K562 (cell line): ENCODE data around the gene AGO3. TPM values are rescaled to one million over a fixed set of nuclear protein-coding genes. Genes with fewer than 3 reads are reported as not detected.
A peak's percentile ranks its signal among the peaks of the same experiment; 100 is the strongest.

Experiments used
- CREM ChIP-seq: IDR thresholded peaks from 2 replicates; pipeline ENCODE4 v1.6.1; 2014; ENCODE audit warnings: antibody characterized with exemption, low read depth
- CXXC5 ChIP-seq: fragments of 250-450 bp; sonication (Bioruptor Pico); IDR thresholded peaks from 2 replicates; pipeline ENCODE4 v1.8.0; 2022; ENCODE audit warnings: inconsistent platforms, mild to moderate bottlenecking, moderate library complexity
- FOXP1 ChIP-seq: sonication (generic); formaldehyde crosslinking; IDR thresholded peaks from 2 replicates; pipeline ENCODE4 v1.8.0; 2022; ENCODE audit warnings: mild to moderate bottlenecking, missing genetic modification reagents
- HDGF ChIP-seq: fragments of 450-650 bp; IDR thresholded peaks from 2 replicates; pipeline ENCODE4 v1.6.1; 2016
- KAT7 ChIP-seq: sonication (generic); formaldehyde crosslinking; IDR thresholded peaks from 2 replicates; pipeline ENCODE4 v1.8.0; 2022; ENCODE audit warnings: missing genetic modification reagents, mild to moderate bottlenecking, borderline replicate concordance
- MCM2 ChIP-seq: fragments of 450-650 bp; IDR thresholded peaks from 2 replicates; pipeline ENCODE4 v1.6.1; 2017; ENCODE audit warnings: low read depth, mild to moderate bottlenecking
- MCM3 ChIP-seq: fragments of 450-650 bp; IDR thresholded peaks from 2 replicates; pipeline ENCODE4 v1.6.1; 2016
- MED1 ChIP-seq: sonication (generic); formaldehyde crosslinking; IDR thresholded peaks from 2 replicates; pipeline ENCODE4 v1.8.1; 2023; ENCODE audit warnings: missing genetic modification reagents, borderline replicate concordance
- MNT ChIP-seq, 2 experiments: fragments of 450-650 bp; conservative IDR thresholded peaks; 2 replicates each; pipeline ENCODE4 v1.6.1; 2017; ENCODE audit warnings: mild to moderate bottlenecking in 2 of 2, moderate library complexity in 2 of 2
- MTA1 ChIP-seq: fragments of 450-650 bp; IDR thresholded peaks from 2 replicates; pipeline ENCODE4 v1.6.1; 2017; ENCODE audit warnings: borderline replicate concordance
- NCOA6 ChIP-seq: fragments of 450-650 bp; IDR thresholded peaks from 2 replicates; pipeline ENCODE4 v1.6.1; 2017; ENCODE audit warnings: mild to moderate bottlenecking
- POLR2AphosphoS2 ChIP-seq: IDR thresholded peaks from 2 replicates; pipeline ENCODE4 v1.6.1; 2012; ENCODE audit warnings: low read length, improper control_type of control experiment
- RCOR1 ChIP-seq, 2 experiments: IDR thresholded peaks; 2 replicates each; pipeline ENCODE4 v1.6.1; 2012; ENCODE audit warnings: low read depth in 2 of 2, low read length in 2 of 2, borderline replicate concordance in 1 of 2, improper control_type of control experiment in 1 of 2
- TCF3 ChIP-seq: sonication (generic); formaldehyde crosslinking; IDR thresholded peaks from 2 replicates; pipeline ENCODE4 v1.4.0; 2020; ENCODE audit warnings: mild to moderate bottlenecking, missing genetic modification reagents
- ZBTB7A ChIP-seq: IDR thresholded peaks from 2 replicates; pipeline ENCODE4 v1.6.1; 2011; ENCODE audit warnings: low read depth, mild to moderate bottlenecking, low read length, moderate library complexity, borderline replicate concordance; ENCODE audit not compliant: control insufficient read depth
- ZC3H11A ChIP-seq: IDR thresholded peaks from 2 replicates; pipeline ENCODE4 v1.6.1; 2012; ENCODE audit warnings: low read depth, low read length, improper control_type of control experiment
- ZNF12 ChIP-seq: sonication (generic); formaldehyde crosslinking; IDR thresholded peaks from 2 replicates; pipeline ENCODE4 v1.4.0; 2020; ENCODE audit warnings: mild to moderate bottlenecking, missing genetic modification reagents
- ZNF121 ChIP-seq: sonication (generic); formaldehyde crosslinking; conservative IDR thresholded peaks from 2 replicates; pipeline ENCODE4 v1.8.0; 2022; ENCODE audit warnings: missing genetic modification reagents
- ZNF217 ChIP-seq: sonication (generic); formaldehyde crosslinking; IDR thresholded peaks from 2 replicates; pipeline ENCODE4 v1.8.0; 2022; ENCODE audit warnings: mild to moderate bottlenecking, missing genetic modification reagents
- ZNF76 ChIP-seq: fragments of 250-450 bp; sonication (Bioruptor Pico); IDR thresholded peaks from 2 replicates; pipeline ENCODE4 v1.4.0; 2020; ENCODE audit warnings: mild to moderate bottlenecking, moderate library complexity, borderline replicate concordance
- ZNF766 ChIP-seq: fragments of 200-800 bp; sonication (Bioruptor generic); conservative IDR thresholded peaks from 2 replicates; pipeline ENCODE4 v1.6.1; 2016; ENCODE audit warnings: missing genetic modification characterization, missing compliant biosample characterization
- ZNF780A ChIP-seq: fragments of 250-450 bp; sonication (Bioruptor Pico); IDR thresholded peaks from 2 replicates; pipeline ENCODE4 v1.5.0; 2021; ENCODE audit warnings: mild to moderate bottlenecking
- polyA plus RNA-seq, 8 experiments: library from polyadenylated mRNA; depleted of rRNA in 4 of 8; stranded (reverse) in 5 of 8; unstranded in 3 of 8; fragments of >200 nt; fragmentation: Nextera tagmentation in 2 of 8; fragmentation: Illumina TruSeq in 1 of 8; extraction: Ambion mirVana in 2 of 8; extraction: Trizol in 1 of 8; gene quantifications; 2 replicates each; pipeline versions ENCODE4 v1.2.1 to v1.2.3, GENCODE V29; 2011 to 2014; ENCODE audit warnings: inconsistent platforms in 1 of 8, missing spikeins in 1 of 8
- total RNA-seq, 7 experiments: library from RNA; depleted of rRNA in 6 of 7; stranded (reverse); fragments of >200 nt in 6 of 7; fragmentation: Illumina TruSeq in 2 of 7; extraction: Trizol in 2 of 7; gene quantifications; 2 replicates each; pipeline versions ENCODE4 v1.2.1 to v1.2.3, GENCODE V29; 2011 to 2021; ENCODE audit warnings: low replicate concordance in 1 of 7
- TF ChIP-seq, protein P1 (sequence below): fragments of 250-450 bp; sonication (Bioruptor Pico); IDR thresholded peaks from 2 replicates; pipeline ENCODE4 v1.4.0; 2020; ENCODE audit warnings: mild to moderate bottlenecking, moderate library complexity, borderline replicate concordance
- TF ChIP-seq, protein P2 (sequence below): fragments of 450-650 bp; IDR thresholded peaks from 2 replicates; pipeline ENCODE4 v1.6.1; 2016
- TF ChIP-seq, protein P3 (sequence below): IDR thresholded peaks from 2 replicates; pipeline ENCODE4 v1.6.1; 2011; ENCODE audit not compliant: insufficient read length; ENCODE audit errors: extremely low read depth

AGO3 gene
- total and polyA plus RNA-seq, 9 of the 15 experiments (the other 6 are each of a cell fraction or from before 2014, with no cell fraction given) = 4.5 to 41.5 (median 22.7) TPM

DNA sequence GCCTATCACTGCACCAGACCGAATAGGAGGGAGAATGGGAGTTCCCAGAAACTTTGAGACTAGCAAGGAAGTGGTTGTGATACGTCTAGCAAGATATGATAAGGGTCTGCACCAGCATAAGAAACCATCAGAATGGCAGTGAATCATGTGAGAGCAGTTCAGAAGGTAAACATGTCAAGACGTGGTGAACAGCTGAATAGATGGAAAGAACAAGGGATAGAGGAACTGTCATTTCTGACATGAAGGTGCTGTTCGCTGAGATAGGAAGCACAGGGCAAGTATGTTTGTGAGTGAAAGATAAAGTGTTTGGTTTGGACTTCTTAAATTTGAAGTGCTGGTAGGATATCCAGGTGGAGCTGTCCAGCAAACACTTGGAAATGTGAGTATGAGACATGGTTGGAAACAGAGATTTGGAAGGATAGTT lies 49.0 kb upstream of the AGO3 start (continued):
- TF ChIP-seq MNT (conservative IDR thresholded peaks at IDR 0.05) (peak; percentile 96 to 98), POLR2AphosphoS2 (no peak), NCOA6 (no peak), KAT7 (no peak), HDGF (peak; percentile 54; the same call in 1 of the 2 replicates), ZNF780A (CRISPR knock-in tag) (no peak), ZNF76 (CRISPR knock-in tag) (no peak), CXXC5 (CRISPR knock-in tag) (peak; percentile 85), MCM2 (no peak), ZBTB7A (no peak), ZNF766 (CRISPR knock-in tag) (peak; percentile 99), ZNF121 (no peak), CREM (peak; percentile 79), ZC3H11A (no peak), ZNF217 (CRISPR knock-in tag) (no peak), ZNF12 (no peak; the same call in 1 of the 2 replicates), MTA1 (peak; percentile 86), FOXP1 (no peak), TCF3 (CRISPR knock-in tag) (peak; percentile 94), RCOR1 (IDR thresholded peaks at IDR 0.05; ENCODE audit: borderline replicate concordance in 1 of 2, low read depth in 2 of 2, low read length in 2 of 2) (peak in 1 of 2 experiments; percentile 87; a peak in 2 of 4 replicates), MCM3 (no peak), MED1 (CRISPR knock-in tag) (no peak)
- TF ChIP-seq, protein P1, sequence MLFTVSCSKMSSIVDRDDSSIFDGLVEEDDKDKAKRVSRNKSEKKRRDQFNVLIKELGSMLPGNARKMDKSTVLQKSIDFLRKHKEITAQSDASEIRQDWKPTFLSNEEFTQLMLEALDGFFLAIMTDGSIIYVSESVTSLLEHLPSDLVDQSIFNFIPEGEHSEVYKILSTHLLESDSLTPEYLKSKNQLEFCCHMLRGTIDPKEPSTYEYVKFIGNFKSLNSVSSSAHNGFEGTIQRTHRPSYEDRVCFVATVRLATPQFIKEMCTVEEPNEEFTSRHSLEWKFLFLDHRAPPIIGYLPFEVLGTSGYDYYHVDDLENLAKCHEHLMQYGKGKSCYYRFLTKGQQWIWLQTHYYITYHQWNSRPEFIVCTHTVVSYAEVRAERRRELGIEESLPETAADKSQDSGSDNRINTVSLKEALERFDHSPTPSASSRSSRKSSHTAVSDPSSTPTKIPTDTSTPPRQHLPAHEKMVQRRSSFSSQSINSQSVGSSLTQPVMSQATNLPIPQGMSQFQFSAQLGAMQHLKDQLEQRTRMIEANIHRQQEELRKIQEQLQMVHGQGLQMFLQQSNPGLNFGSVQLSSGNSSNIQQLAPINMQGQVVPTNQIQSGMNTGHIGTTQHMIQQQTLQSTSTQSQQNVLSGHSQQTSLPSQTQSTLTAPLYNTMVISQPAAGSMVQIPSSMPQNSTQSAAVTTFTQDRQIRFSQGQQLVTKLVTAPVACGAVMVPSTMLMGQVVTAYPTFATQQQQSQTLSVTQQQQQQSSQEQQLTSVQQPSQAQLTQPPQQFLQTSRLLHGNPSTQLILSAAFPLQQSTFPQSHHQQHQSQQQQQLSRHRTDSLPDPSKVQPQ (CRISPR knock-in tag) = no peak
- TF ChIP-seq, protein P2, sequence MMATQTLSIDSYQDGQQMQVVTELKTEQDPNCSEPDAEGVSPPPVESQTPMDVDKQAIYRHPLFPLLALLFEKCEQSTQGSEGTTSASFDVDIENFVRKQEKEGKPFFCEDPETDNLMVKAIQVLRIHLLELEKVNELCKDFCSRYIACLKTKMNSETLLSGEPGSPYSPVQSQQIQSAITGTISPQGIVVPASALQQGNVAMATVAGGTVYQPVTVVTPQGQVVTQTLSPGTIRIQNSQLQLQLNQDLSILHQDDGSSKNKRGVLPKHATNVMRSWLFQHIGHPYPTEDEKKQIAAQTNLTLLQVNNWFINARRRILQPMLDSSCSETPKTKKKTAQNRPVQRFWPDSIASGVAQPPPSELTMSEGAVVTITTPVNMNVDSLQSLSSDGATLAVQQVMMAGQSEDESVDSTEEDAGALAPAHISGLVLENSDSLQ = peak; percentile 94
- TF ChIP-seq, protein P3, sequence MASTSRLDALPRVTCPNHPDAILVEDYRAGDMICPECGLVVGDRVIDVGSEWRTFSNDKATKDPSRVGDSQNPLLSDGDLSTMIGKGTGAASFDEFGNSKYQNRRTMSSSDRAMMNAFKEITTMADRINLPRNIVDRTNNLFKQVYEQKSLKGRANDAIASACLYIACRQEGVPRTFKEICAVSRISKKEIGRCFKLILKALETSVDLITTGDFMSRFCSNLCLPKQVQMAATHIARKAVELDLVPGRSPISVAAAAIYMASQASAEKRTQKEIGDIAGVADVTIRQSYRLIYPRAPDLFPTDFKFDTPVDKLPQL = no peak
